PC-3 (cell line): ENCODE measurements around the gene PDCD2.

Experiments
- CTCF ChIP-seq: fragments of 300-600 bp; sonication (generic); conservative IDR thresholded peaks from 2 replicates; pipeline ENCODE4 v1.5.1; 2017; ENCODE audit warnings: antibody characterized with exemption, low read depth, mild to moderate bottlenecking, low read length
- EZH2 ChIP-seq: fragments of 300-600 bp; sonication (generic); IDR thresholded peaks from one replicate; pipeline ENCODE4 v1.6.1; 2017; ENCODE audit warnings: antibody characterized with exemption, mild to moderate bottlenecking, low read length; ENCODE audit not compliant: unreplicated experiment

GRCh38 chr6:170575250-170575649, 9.2 kb downstream of the PDCD2 start:
- no peak for TF ChIP-seq EZH2
- peak; percentile 55 for TF ChIP-seq CTCF
